Globus pallidus (tissue), 1 donor: ENCODE results near the gene C13orf46.

ENCODE experiments used
- DNase-seq: peaks from one replicate; pipeline ENCODE4 v3.0.0-alpha.2; 2015; ENCODE audit warnings: low spot score

The C13orf46 gene

DNA sequence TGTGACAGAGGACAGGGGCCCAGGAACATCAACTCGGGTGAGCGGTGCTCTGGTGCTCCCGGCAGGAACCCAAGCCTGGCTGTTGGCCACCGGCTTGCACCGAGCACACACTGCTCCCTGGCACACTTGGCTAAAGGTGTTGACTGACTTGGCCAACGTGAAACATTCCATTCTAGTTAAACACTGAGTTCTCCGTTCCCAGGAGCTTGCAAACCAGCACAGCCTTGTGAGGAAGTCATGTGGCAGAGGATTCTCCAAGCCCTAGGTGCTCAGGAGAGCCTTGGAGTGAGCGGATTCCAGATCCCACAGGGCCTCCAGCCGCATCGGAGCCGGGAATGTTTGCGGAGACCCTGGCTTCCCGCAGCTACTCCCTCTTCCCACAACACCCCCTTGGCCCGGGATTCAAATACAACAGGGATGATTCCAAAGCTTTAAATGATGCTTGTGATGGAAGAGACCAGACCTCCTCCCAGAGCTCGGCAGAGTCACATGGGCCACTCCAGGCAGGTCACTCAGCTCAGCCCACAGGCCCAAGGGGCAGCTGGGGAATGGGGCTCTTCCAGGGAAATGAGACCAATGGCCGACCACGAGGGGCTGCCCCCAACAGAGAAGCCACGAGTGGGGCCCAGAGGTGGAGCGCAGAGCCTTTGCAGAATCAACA is 2.9 kb downstream of the C13orf46 start:
- no peak for DNase-seq

DNA sequence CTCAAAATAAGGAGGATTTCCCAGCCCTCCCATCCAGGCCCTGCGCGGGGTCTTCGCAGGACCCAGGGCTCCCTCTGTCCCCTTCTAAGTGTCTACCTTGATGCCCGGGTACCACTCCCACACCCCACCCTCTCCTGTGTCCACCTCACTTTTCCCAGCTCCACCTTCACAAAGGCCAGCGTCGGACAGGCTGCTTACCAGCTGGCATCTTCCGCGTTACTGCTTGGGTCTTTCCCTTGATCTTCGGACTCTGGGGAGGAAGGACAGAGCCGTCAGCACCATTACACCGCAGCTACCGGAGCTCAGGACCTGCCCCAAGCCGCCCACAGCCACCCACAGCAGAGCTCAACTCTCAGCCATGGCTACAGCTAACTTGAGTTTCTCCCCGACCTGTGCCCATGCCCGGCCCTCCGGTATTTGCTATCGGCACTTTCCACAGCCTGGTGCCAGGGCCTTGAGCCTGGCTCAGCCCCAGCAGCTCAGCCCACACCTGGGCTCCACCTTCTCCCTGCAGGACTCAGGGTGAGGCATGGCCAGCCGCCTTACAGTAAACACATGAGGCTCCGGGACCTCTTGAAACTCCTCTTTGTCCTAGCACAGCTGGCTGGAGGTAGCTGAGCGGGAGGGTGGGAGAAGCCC is 3.8 kb downstream of the C13orf46 start:
- no peak for DNase-seq

DNA sequence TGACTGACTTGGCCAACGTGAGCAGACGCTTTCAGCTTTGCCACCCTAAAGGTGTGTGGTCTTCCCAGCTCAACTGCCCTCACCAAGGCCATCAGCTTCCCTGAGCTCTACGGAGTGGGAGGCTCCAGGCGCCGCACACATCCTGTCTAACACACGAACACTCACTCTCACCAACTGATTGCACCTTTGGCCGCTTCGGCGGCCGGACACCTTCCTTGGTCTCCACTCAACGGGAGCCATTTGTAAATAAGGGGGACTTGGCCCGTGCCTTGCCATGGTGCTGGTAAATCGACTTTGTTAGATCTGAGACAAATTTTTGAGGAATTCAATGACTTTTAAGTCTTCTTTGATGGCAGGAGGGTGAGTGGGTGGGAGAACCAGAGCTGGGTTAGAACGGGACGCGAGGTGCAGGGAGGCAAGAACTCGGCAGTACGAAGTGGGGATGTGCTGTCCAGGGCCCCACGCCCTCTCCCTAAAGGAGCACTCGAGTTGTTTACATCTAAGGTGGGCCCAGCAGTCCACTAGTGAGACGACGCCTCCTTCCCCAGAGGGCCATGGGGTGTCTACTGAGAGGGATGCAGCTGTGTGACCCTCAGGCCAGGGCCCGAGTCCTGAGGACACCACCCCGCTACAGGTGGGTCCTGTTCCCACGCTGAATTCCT is 4.4 kb downstream of the C13orf46 start:
- no peak for DNase-seq

DNA sequence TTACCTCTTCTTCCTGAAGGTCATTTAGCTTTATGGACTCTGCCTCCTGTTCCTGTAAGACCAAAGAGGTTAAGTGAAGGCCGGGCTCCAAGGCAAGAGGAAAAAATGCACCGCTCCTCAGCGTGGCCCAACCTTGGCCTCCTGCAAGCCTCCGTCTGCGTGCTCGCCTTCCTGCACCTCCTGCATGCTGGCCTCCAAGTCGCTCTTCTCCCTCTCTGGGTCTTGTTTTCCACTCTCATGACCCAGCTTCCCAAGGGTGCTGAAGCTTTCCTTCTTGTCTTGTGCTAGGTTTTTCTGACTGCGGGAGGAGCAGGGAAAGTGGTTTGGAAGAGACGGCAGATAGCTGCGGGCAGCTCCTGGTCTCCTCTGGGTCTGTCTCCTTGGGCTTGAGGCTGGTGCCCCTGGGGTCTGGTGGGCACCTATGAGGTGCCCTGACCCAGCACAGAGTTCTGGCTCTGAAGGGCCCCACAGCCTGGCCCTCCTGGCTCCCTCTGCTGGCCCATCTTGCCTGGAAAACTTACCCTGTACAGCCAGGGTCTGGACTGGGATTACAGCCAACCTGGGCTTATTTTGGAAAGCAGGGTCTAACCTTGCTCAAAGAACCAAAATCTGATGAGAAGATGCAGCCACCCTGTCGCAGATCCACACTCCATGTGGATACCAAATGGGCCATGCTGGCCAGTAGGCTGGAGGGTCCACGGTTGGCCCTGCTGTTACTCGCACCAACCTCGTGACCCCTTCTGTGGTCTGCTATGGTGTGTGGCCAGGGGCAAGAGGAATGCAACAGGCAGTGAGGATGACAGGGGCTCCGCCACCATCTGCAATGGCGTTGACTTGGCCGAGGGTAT is 5.2 kb downstream of the C13orf46 start:
- no peak for DNase-seq

DNA sequence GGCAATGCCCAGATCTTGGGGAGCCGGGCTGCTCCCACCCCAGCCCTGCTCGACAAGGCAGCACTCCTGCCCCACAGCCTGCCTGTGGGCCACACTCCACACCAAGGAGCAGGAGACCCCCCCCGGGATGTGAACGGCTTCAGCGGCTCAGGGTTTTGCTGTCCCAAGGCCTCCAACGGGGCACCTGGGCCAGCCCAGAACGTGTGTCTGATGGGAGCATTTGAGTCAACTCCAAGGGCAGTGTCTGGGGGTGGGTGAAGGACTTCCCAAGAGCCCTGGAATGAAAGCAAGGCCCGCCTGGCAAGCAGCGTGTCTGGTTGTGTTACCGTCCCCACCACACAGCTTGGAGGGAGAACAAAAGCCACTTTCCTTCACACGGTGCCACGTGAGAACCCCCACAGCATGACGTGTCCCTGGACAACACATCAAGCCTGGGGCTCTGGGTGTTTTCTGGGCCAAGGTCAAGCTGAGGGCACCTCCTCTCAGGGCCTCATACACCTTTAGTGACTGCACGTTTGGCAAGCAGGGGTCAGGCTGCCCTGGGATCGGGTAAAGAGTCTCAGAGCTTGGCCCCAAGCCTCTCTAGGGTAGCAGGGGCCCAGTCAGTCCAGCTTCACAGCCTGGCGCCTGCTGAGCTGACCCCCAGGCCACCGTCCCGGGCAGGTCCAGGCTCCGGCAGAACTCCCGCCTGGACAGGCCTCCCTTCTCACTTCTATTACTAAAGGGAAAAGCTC is 6.0 kb downstream of the C13orf46 start:
- no peak for DNase-seq

DNA sequence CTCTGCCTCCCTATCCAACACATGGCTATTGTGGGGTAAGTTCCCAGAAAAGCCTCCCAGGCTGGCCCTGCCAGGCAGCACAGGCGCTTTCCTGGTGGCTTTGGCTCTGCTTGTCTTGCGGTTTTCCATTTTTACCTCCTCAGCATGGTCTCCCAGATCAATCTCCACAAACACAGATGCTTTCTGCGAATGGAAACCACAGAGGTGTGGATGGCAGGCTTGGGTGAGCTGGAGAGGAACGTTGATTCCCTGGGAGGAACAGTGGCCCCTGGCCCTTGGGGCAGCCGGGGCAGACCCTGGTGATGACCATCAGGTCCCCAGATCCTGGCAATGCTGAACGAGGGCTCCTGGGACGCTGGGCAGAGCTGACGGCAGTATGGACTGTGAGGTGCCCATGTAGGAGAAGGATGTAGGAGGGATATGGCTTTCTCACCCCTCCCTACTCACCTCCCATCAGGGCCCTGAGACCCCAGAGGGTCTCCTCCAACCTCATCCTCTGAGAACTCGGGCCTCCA is 6.6 kb downstream of the C13orf46 start:
- DNase-seq = no peak

DNA sequence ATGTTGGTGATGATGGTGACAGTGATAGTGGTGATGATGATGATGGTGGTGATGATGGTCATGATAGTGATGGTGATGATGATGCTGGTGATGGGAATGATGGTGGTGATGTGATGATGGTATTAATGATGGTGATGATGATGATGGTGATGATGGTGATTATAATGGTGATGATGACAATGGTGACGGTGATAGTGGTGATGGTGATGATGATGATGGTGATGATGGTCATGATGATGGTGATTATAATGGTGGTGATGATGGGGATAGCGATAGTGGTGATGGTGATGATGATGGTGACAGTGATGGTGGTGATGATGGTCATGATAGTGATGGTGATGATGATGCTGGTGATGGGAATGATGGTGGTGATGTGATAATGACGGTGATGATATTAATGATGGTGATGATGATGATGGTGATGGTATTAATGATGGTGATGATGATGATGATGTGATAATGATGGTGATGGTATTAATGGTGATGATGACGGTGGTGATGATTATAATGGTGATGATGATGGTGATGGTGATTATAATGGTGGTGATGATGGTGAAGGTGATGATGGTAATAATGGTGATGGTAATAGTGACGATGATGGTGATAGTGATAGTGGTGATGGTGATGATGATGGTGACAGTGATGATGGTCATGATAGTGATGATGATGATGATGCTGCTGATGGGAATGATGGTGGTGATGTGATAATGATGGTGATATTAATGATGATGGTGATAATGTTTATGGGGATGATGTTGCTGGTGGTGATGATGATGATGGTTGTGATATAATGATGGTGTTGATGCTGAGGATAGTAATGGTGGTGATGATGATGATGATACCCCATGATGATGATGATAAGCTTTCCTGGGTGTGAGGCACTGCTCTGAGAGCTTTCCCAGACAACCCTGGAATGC is 7.7 kb downstream of the C13orf46 start:
- DNase-seq = no peak

DNA sequence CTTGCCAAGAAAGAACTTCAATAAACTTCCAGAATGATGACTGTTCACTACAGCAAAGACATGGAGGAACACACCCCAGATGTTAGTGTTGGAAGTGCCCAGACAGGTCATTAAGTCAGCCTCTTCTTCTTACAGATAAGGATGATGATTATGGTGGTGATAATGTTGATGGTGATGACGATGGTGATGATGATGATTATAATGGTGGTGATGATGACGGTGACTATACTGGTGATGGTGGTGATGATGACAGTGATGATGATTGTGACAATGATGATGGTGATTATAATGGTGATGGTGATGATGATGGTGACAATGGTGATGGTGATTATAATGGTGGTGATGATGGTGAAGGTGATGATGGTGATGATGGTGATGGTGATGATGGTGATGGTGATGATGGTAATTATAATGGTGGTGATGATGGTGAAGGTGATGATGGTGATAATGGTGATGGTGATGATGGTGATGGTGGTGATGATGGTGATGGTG is 8.4 kb downstream of the C13orf46 start:
- no peak for DNase-seq

DNA sequence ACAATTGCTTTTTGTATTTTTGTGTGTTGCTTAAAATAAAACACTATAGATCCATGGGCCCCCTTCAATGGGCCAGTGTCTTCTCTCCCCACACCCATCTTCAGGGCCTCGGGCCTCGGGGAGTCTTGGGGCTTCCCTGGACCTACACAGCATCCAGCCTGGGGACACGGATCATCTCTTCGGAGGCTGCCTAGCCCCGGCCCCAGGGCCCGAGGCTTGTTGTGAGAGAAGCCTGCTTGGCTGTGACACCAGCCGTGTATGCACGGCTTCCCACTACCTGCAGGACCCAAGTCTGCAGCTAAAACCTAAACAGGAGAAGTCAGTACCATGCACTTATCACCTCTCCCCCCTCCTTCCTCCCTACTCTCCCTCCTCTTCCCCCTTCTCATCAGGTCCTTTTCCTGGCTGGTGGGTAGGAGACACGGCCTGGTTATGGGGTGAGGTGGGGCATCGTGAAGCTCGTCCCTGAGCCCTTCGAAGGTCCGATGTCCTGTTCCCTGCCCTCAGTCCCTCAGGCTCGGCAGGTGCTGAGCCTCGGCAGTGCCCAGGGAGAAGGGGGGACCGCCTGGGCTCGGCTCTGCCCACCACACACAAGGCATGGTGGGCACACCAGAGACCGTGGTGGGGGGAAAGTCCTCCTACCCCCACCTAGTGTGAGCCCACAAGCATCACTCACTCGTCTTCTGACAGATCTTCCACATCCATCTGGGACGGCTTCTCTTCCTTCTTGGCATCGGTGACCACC is 9.5 kb downstream of the C13orf46 start:
- DNase-seq = no peak

DNA sequence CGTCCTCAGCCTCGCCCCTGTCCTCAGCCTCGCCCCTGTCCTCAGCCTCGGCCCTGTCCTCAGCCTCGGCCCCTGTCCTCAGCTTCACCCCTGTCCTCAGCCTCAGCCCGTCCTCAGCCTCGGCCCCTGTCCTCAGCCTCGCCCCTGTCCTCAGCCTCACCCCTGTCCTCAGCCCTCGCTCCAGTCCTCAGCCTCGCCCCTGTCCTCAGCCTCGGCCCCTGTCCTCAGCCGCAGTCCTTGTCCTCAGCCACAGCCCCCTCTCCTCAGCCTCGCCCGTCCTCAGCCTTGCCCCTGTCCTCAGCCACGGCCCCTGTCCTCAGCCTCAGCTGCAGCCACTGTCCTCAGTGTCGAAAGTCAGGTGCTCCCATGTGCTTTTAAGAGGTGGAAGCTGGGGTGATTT is 10.5 kb downstream of the C13orf46 start:
- DNase-seq = no peak

DNA sequence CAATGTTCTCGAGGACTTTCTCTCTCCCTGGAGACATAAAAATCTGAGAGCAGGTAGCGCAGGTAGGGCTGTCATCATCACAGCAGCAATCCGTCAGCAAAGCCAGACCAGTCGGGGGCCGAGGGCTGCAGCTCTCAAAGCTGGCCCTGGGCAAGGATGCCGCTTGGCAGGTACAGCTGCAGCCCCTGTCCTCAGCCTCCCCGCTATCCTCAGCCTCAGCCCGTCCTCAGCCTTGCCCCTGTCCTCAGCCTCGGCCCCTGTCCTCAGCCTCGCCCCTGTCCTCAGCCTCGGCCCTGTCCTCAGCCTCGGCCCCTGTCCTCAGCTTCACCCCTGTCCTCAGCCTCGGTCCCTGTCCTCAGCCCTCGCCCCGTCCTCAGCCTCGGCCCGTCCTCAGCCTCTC is 10.9 kb downstream of the C13orf46 start:
- no peak for DNase-seq

DNA sequence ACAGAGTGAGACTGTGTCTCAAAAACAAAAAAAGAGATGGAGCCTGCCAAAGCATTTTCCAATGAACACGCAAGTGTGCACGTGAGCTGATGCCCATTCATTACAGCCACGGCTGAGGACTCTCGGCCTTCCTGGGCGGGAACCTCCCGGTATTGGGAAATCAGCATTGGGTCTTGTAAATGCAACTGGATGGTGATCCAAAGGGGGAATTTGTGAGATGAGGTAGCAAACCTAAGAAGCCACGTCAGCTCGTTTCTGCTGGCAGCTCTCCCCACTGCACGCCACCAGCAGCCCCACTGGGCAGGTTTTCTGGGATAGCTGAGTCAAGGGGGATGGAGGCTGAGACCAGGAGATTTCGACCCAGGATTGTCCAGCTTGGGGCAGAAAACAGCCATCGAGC is 11.5 kb downstream of the C13orf46 start:
- DNase-seq = no peak

DNA sequence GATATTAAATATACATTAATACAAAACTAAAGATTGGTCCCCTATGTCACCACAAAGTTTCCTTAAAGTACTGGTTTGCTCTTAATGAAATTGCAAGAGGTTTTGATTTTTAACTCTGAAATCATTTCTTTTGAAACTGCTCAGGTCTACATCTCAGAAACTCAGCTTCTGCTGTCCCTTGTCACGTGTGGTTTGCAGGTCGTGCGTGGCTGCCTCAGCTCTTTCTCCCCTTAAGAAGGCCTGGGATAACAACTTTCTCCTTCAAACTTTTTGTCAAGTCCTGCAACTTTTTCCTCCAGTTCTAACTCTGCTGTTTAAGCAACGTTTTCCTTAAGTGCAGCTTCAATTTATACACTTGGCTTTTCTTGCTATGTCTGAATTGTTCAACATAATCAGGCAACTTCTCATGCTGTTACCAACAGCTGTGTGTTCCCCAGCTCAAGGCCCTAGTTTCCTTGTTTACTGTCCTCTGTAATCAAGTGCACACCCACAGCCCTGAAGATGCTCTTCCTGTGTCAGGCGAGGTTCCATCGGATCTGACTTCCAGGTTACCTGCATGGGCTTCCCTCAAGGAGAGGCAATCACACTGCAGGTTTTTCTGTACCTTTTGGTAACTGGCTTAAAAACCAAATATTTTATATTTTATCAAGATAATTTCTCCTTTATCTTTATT is 13.5 kb downstream of the C13orf46 start:
- DNase-seq = no peak

DNA sequence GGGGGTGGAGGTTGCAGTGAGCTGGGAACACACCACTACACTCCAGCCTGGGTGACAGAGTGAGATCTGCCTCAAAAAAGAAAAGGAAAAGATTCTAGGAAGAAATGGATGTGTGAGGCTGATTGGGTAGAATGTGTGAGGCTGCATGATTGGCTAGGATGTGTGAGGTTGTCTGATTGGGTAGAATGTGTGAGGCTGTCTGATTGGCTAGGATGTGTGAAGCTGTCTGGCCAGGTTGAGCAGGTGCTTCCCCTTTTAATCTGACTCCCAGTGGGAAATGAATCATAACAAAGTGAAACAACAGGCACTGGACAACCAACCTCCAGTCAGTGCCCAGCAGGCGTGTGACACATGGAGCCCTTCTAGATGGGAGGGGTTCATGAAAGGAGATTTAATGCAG is 14.7 kb downstream of the C13orf46 start:
- DNase-seq = no peak

DNA sequence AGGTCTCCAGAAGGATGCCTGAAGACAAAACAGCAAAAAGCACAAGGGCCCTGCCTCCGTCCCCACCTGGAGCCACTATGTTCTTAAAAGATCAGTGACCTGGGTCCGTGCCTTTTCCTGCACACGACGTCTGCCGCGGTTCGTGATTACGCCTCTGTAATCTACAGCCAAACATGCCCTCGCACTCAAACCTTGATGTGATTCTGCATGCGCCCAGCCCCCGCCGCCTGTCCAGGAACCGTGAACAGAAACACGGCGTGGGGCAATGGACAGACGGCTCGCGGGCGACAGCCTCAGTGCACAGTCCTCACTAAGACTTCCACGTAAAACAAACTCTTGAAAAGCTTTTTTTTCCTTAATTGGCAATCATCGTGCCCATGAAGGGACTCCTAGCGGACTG is 15.5 kb downstream of the C13orf46 start:
- DNase-seq = no peak

DNA sequence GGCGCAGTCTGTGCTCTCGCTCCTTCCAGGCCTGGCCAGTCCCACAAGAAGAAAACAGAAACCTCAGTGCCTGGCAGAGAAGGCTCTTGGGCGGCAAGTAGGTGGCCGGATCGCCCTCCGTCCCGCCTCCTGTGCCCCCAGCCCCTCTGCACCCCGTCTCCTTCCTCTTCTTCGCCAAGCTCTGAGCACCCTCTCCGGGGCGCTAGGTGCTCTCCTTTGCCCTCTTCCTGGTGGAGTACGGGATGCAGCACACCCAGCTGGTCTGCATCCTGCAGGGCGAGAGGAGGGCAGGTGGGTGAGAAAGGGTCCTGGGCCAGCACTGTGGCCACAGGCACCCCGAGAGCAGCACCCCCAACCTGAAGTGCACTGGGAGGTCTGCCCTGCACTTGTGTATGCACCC is 17.3 kb downstream of the C13orf46 start:
- no peak for DNase-seq

DNA sequence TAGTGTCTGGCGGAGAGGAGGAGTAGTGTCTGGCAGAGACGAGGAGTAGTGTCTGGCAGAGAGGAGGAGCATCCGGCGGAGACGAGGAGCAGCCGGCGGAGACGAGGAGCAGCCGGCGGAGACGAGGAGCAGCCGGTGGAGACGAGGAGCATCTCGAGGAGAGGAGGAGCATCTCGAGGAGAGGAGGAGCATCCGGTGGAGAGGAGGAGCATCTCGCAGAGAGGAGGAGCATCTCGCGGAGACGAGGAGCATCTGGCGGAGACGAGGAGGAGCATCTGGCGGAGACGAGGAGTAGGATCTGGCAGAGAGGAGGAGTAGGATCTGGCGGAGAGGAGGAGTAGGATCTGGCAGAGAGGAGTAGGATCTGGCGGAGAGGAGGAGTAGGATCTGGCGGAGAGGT is 18.2 kb downstream of the C13orf46 start:
- no peak for DNase-seq

DNA sequence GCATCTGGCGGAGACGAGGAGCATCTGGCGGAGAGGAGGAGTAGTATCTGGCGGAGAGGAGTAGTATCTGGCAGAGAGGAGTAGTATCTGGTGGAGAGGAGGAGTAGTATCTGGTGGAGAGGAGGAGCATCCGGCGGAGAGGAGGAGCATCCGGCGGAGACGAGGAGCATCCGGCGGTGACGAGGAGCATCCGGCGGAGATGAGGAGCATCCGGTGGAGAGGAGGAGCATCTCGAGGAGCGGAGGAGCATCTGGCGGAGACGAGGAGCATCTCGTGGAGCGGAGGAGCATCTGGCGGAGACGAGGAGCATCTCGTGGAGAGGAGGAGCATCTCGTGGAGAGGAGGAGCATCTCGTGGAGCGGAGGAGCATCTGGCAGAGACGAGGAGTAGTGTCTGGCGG is 18.6 kb downstream of the C13orf46 start:
- DNase-seq = no peak
